GM19099 (cell line): Measurements from ENCODE around the gene KCNV2.

Experiments
- POLR2A ChIP-seq: IDR thresholded peaks from 3 replicates; pipeline ENCODE4 v1.6.1; 2011; ENCODE audit warnings: low read depth; ENCODE audit not compliant: insufficient read length; ENCODE audit errors: extremely low read depth

The KCNV2 gene

GRCh38 chr9:2765250-2765880 lies 48.1 kb downstream of the KCNV2 start:
- TF ChIP-seq POLR2A: no peak

GRCh38 chr9:2767800-2768677 lies 50.7 kb downstream of the KCNV2 start:
- TF ChIP-seq POLR2A: no peak

GRCh38 chr9:2771087-2771486 lies 53.8 kb downstream of the KCNV2 start:
- no peak for TF ChIP-seq POLR2A

- no peak for TF ChIP-seq POLR2A
These were observed 54.4 kb downstream of the KCNV2 start for GRCh38 chr9:2771661-2772060.

GRCh38 chr9:2777454-2777853 lies 60.1 kb downstream of the KCNV2 start:
- TF ChIP-seq POLR2A: no peak

GRCh38 chr9:2778816-2779215 lies 61.5 kb downstream of the KCNV2 start:
- TF ChIP-seq POLR2A: no peak
